Gastroesophageal sphincter (tissue), 4 donors: ENCODE results near the gene WDR54. TPM values are rescaled to one million over a fixed set of nuclear protein-coding genes. Genes with fewer than 3 reads are reported as not detected.
A peak's percentile ranks its signal among the peaks of the same experiment; 100 is the strongest.

Experiments used
- ATAC-seq: fragments of 150-250 bp; one replicate; pipeline ENCODE4 v1.9.1; 2016; ENCODE audit warnings: mild to moderate bottlenecking, moderate library complexity
- H3K27ac ChIP-seq, 4 donors: fragments of 200-600 bp; sonication (generic) in 3 of 4; 1 replicate in 3 of 4; 2 replicates in 1 of 4; pipeline ENCODE4 v1.5.1; 2016 to 2019
- H3K27me3 ChIP-seq: fragments of 200-600 bp; sonication (generic); one replicate; pipeline ENCODE4 v1.5.1; 2019
- H3K36me3 ChIP-seq, 2 donors: fragments of 200-600 bp; sonication (generic); one replicate each; pipeline ENCODE4 v1.5.1; 2019; ENCODE audit warnings: control low read depth in 1 of 2
- H3K4me1 ChIP-seq, 3 donors: fragments of 200-600 bp; sonication (generic); 1 replicate in 2 of 3; 2 replicates in 1 of 3; pipeline ENCODE4 v1.5.1; 2016 to 2019; ENCODE audit warnings: control low read depth in 2 of 3
- H3K4me3 ChIP-seq, 2 donors: fragments of 200-600 bp; sonication (generic); one replicate each; pipeline ENCODE4 v1.5.1; 2019; ENCODE audit warnings: mild to moderate bottlenecking in 1 of 2, moderate library complexity in 1 of 2
- H3K9me3 ChIP-seq, 3 donors: fragments of 200-600 bp; sonication (generic); one replicate each; pipeline ENCODE4 v1.5.1; 2017 to 2019; ENCODE audit warnings: control low read depth in 2 of 3
- EP300 ChIP-seq: sonication (generic); formaldehyde crosslinking; IDR thresholded peaks from one replicate; pipeline ENCODE4 v1.6.1; 2017; ENCODE audit warnings: antibody characterized with exemption, mild to moderate bottlenecking
- POLR2A ChIP-seq, 2 donors: fragments of 450-650 bp; IDR thresholded peaks; one replicate each; pipeline ENCODE4 v1.6.1; 2017; ENCODE audit warnings: antibody characterized with exemption in 2 of 2, mild to moderate bottlenecking in 2 of 2, moderate library complexity in 1 of 2
- POLR2AphosphoS5 ChIP-seq: sonication (generic); formaldehyde crosslinking; IDR thresholded peaks from one replicate; pipeline ENCODE4 v1.6.1; 2017; ENCODE audit warnings: antibody characterized with exemption
- WGBS, 2 donors: methylation state at CpG; one replicate each; pipeline ENCODE4 v1.1.5; 2018; ENCODE audit warnings: low coverage in 1 of 2; 5-methylcytosine and 5-hydroxymethylcytosine counted together
- total RNA-seq, 4 donors: library from RNA; depleted of rRNA; stranded (reverse); fragments of >200 nt; gene quantifications; one replicate each; pipeline ENCODE4 v1.1.0, GENCODE V29; 2016
- TF ChIP-seq, protein P1 (sequence below), 4 experiments: fragments of 200-600 bp in 2 of 4; fragments of 450-650 bp in 2 of 4; sonication (generic) in 1 of 4; IDR thresholded peaks; one replicate each; pipeline ENCODE4 v1.5.1; 2017 to 2019; ENCODE audit warnings: antibody characterized with exemption in 4 of 4, mild to moderate bottlenecking in 2 of 4, moderate library complexity in 2 of 4

The WDR54 gene
- total RNA-seq, 4 donors from 2014 or later: 4.2 to 12.4 (median 8.8) TPM

DNA sequence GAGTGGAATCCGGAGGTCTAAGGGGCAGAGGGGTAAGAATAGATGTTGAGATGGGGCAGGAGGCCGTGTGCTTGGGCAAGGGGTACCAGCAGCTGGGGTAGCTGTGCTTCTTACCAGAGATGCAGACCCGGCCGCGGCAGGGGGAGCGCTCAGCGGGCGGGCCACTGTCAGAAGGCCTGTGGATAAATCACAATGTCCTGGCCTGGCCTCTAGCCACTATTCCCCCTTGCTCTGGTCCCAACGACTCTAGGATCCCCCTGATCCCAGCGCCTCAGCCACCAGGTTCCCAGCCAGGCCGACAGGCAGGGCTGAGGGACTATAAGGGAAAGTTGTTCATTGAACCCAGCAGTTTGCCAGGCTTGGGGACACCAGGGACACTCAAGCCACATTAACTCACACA is 9.0 kb downstream of the WDR54 start:
- Histone ChIP-seq H3K4me3 (no peak overlapping the region), H3K4me1 (no peaks in the 10 kb centered on the region), H3K27me3 (no peaks in the 10 kb centered on the region), H3K9me3 (no peaks in the 10 kb centered on the region), H3K27ac (no peak overlapping the region), H3K36me3 (peaks cover 0 to 72% of the 10 kb centered on the region in 2 donors)
- WGBS, 2 donors: 82 to 87% methylated on average over 2 to 3 of the region's 11 CpGs
- TF ChIP-seq POLR2A (IDR thresholded peaks at IDR 0.05) (no peak), POLR2AphosphoS5 (no peak), EP300 (no peak)
- TF ChIP-seq, protein P1, sequence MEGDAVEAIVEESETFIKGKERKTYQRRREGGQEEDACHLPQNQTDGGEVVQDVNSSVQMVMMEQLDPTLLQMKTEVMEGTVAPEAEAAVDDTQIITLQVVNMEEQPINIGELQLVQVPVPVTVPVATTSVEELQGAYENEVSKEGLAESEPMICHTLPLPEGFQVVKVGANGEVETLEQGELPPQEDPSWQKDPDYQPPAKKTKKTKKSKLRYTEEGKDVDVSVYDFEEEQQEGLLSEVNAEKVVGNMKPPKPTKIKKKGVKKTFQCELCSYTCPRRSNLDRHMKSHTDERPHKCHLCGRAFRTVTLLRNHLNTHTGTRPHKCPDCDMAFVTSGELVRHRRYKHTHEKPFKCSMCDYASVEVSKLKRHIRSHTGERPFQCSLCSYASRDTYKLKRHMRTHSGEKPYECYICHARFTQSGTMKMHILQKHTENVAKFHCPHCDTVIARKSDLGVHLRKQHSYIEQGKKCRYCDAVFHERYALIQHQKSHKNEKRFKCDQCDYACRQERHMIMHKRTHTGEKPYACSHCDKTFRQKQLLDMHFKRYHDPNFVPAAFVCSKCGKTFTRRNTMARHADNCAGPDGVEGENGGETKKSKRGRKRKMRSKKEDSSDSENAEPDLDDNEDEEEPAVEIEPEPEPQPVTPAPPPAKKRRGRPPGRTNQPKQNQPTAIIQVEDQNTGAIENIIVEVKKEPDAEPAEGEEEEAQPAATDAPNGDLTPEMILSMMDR (IDR thresholded peaks at IDR 0.05): no peak
- no peak for ATAC-seq

DNA sequence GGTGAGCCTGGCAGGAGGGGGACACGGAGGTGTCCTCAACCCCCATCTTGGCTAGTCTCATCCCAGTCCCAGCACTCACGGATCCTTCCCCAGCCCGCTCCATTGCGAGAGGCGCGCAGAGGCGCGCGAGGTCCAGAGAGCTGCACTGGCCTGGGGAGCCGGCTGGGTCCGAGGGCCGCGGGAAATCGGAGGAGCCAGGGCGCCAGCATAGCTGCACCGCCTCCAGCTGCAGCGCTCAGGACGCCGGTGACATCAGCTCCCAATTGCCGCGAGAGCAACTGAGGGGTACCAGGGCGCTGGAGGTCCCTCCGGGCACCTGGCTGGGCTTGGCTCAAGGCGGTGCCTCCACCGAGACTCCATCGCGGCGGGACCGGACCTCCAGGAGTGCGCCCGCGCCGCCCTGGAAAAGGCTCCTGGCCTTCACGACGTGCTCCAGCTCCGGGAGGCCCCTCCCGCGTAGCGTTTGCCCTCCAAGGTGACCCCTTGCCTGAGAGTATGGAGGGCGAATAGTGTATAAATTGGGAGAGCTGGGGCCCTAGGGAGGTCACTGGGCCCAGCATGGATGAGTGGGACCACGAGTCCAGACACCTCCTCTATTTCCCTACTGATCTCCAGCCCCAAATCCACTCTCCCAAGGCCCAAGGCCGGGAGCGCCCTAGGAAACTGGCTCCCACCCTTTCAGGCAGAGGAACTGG is 14.7 kb downstream of the WDR54 start:
- TF ChIP-seq POLR2A (IDR thresholded peaks at IDR 0.05) (no peak), POLR2AphosphoS5 (no peak), EP300 (no peak)
- TF ChIP-seq, protein P1 (IDR thresholded peaks at IDR 0.05): no peak
- 47% methylated on average over 3 of the region's 43 CpGs; no CpG with 5 or more reads in 1 of the 2 donors for WGBS, 2 donors
- Histone ChIP-seq H3K4me3 (peak overlapping the region in 1 of 2 donors; percentile 30), H3K9me3 (no peaks in the 10 kb centered on the region), H3K4me1 (peaks cover 0 to 56% (median 13%) of the 10 kb centered on the region in 3 donors), H3K27me3 (peaks cover 7% of the 10 kb centered on the region), H3K27ac (peak overlapping the region in 2 of 4 donors; percentile 27 to 50), H3K36me3 (peaks cover 0 to 14% of the 10 kb centered on the region in 2 donors)
- no peak for ATAC-seq

DNA sequence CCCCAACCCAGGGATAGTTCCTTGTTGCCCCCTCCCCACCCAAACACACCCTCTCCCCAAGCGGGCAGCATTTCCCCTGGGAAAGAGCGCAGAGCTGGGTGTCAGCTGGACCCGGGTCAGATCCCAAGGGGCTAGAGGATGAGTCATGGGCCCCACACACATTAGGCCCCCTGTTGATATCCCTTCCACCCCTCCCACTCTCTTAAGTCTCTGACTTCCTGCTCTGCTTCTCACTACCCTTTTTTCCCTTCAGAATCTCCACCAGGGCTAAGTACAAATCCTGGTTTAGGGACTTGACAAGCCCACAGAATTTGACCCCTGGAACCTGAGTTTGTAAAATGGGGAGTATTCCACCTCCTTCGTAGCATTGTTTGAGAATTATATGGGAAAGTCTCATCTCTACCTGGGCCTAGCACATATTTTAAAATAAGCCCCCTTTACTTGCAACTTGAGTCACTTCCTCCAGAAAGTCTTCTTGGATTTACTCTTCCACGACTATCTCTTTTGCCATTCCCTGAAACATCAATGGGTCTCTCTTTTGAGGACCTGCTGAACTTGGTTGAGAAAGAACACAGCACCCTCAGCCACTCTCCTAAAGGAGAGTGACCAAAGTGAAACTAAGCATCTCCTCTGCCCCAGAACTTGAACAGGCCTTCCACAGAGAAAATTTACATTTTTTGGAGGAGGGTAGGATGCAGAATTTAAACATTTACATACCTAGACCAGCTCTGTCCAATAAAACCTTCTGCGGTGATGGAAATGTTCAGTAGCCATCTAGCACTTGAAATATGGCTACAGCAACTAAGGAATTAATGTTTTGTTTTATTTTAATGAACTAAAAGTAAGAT is 15.5 kb downstream of the WDR54 start:
- no peak for TF ChIP-seq POLR2A (IDR thresholded peaks at IDR 0.05)
- TF ChIP-seq, protein P1 (IDR thresholded peaks at IDR 0.05): no peak
- no peak for TF ChIP-seq POLR2AphosphoS5
- TF ChIP-seq EP300: no peak
- Histone ChIP-seq H3K36me3 (peaks cover 0 to 6% of the 10 kb centered on the region in 2 donors), H3K4me3 (peak overlapping the region in 1 of 2 donors; percentile 30), H3K4me1 (peaks cover 0 to 64% (median 13%) of the 10 kb centered on the region in 3 donors), H3K27ac (peak overlapping the region in 2 of 4 donors; percentile 27 to 50), H3K27me3 (peaks cover 15% of the 10 kb centered on the region), H3K9me3 (no peaks in the 10 kb centered on the region)
- 72 to 80% methylated on average over 4 to 6 of the region's 6 CpGs for WGBS, 2 donors
- no peak for ATAC-seq

DNA sequence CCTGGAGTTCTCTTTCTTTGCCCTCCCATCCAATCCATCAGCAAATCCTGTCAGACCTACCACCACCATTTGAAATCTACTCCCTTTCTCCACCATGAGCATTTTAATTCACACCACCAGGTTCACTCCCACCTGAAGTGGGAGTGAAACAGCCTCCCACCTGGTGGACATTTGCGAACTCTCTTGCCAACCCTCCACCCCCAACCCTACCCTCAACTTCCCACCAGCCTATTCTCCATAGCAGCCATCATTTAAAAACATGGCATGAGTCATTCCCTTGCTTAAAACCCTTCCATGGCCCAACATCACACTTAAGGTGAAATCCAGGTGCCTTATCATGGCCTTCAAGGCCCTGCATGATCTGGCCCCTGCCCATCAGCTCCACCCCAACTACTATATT is 16.7 kb downstream of the WDR54 start:
- H3K27ac ChIP-seq: no peak overlapping the region
- peaks cover 24% of the 10 kb centered on the region for H3K27me3 ChIP-seq
- H3K4me1 ChIP-seq: peaks cover 0 to 66% (median 13%) of the 10 kb centered on the region in 3 donors
- no peaks in the 10 kb centered on the region for H3K9me3 ChIP-seq
- no peak for ATAC-seq
- no peaks in the 10 kb centered on the region for H3K36me3 ChIP-seq
- no peak for TF ChIP-seq POLR2AphosphoS5
- H3K4me3 ChIP-seq: peak overlapping the region in 1 of 2 donors; percentile 3
- 75 to 86% methylated on average over 1 of the region's 1 CpG for WGBS, 2 donors

DNA sequence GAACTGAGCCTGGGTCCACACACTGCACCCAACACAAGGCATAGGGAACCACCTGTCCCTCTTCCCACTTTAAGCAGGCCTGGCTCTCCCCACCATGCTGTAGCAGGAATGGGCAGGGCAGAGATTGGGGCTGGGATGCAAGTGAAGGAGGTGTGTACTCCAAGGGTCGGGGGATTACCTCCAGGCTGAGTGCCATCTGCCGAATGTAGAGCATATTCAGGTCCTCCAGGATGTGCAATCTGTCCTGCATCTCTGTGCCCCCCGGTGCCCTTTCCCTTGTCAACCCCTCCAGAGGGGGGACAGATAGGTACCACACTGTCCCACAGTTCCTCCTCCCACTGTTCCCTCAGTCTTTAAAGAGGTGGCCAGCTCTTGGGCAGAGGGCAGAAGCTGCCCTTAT is 17.8 kb downstream of the WDR54 start:
- WGBS, 2 donors: 0% methylated on average over 1 of the region's 3 CpGs; no CpG with 5 or more reads in 1 of the 2 donors
- Histone ChIP-seq H3K27me3 (peaks cover 29% of the 10 kb centered on the region), H3K4me3 (peak overlapping the region; percentile 48 to 49), H3K36me3 (no peaks in the 10 kb centered on the region), H3K4me1 (peaks cover 0 to 66% (median 13%) of the 10 kb centered on the region in 3 donors), H3K9me3 (no peaks in the 10 kb centered on the region), H3K27ac (peak overlapping the region in 3 of 4 donors; percentile 70 to 88 (median 84))
- no peak for ATAC-seq
- TF ChIP-seq POLR2A (IDR thresholded peaks at IDR 0.05) (no peak), POLR2AphosphoS5 (no peak), EP300 (no peak)
- TF ChIP-seq, protein P1 (IDR thresholded peaks at IDR 0.05): no peak
